ENCODE measurements around the gene FFAR1. TPM values are rescaled to one million over a fixed set of nuclear protein-coding genes. Genes with fewer than 3 reads are reported as not detected.

Gene FFAR1
- polyA plus RNA-seq, 1 donor (not counting 4 experiments of a cell fraction or from before 2014, with no cell fraction given): not detected

- FAIRE-seq (no peak), DNase-seq (ENCODE audit: low read depth, low spot score) (no peak)
- no peaks in the 10 kb centered on the region for H3K27me3 ChIP-seq (ENCODE audit: control insufficient read depth, extremely low read depth, insufficient read depth, low read length)
- no peaks in the 10 kb centered on the region for H3K9me1 ChIP-seq (ENCODE audit: control insufficient read depth, extremely low read depth, insufficient read depth, low read length)
- H3K4me1 ChIP-seq (ENCODE audit: control insufficient read depth, extremely low read depth, insufficient read depth, low read length): no peaks in the 10 kb centered on the region
- TF ChIP-seq CTCF (optimal IDR thresholded peaks at IDR 0.05 in 1 of 3, IDR thresholded peaks at IDR 0.05 in 1 of 3, conservative IDR thresholded peaks at IDR 0.05 in 1 of 3; ENCODE audit: extremely low read depth in 1 of 3, insufficient read depth in 2 of 3, low read length in 3 of 3) (no peak), EZH2 (IDR thresholded peaks at IDR 0.05; ENCODE audit: low read length) (no peak)
- no peak overlapping the region for H3K4me2 ChIP-seq (ENCODE audit: control insufficient read depth, extremely low read depth, insufficient read depth, low read depth, low read length)
- H4K20me1 ChIP-seq (ENCODE audit: control insufficient read depth, extremely low read depth, insufficient read depth, low read length): no peaks in the 10 kb centered on the region
- H3K27ac ChIP-seq (ENCODE audit: control insufficient read depth, insufficient read depth, low read length): no peak overlapping the region
- H3K9me3 ChIP-seq (ENCODE audit: control insufficient read depth, low read depth, low read length): peaks cover 3% of the 10 kb centered on the region
- H3K9ac ChIP-seq (ENCODE audit: control insufficient read depth, extremely low read depth, insufficient read depth, low read length): no peak overlapping the region
- no peaks in the 10 kb centered on the region for H3K79me2 ChIP-seq (ENCODE audit: control insufficient read depth, insufficient read depth, low read length)
- H3K4me3 ChIP-seq (ENCODE audit: control insufficient read depth in 2 of 3, extremely low read depth in 1 of 3, insufficient read depth in 2 of 3, low read depth in 1 of 3, low read length in 3 of 3): no peak overlapping the region
- no peaks in the 10 kb centered on the region for H3K36me3 ChIP-seq (ENCODE audit: control insufficient read depth in 2 of 2, extremely low read depth in 1 of 2, insufficient read depth in 2 of 2, low read length in 2 of 2)
- dilution Hi-C loops (cut with MboI; ENCODE audit: extremely low pct_ligation_motif_present, low sequenced_read_pairs): no loop called here
- no peak overlapping the region for H2AFZ ChIP-seq (ENCODE audit: control insufficient read depth, low read length)
These were observed 34.2 kb downstream of the FFAR1 start for GRCh38 chr19:35381926-35382325.

GRCh38 chr19:35383536-35383935 is 35.8 kb downstream of the FFAR1 start:
- dilution Hi-C loops (cut with MboI; ENCODE audit: extremely low pct_ligation_motif_present, low sequenced_read_pairs): no loop called here
- H2AFZ ChIP-seq (ENCODE audit: control insufficient read depth, low read length): no peak overlapping the region
- no peak overlapping the region for H3K9ac ChIP-seq (ENCODE audit: control insufficient read depth, extremely low read depth, insufficient read depth, low read length)
- no peaks in the 10 kb centered on the region for H3K79me2 ChIP-seq (ENCODE audit: control insufficient read depth, insufficient read depth, low read length)
- no peaks in the 10 kb centered on the region for H4K20me1 ChIP-seq (ENCODE audit: control insufficient read depth, extremely low read depth, insufficient read depth, low read length)
- DNase-seq (ENCODE audit: low read depth, low spot score) (no peak), FAIRE-seq (no peak)
- H3K4me2 ChIP-seq (ENCODE audit: control insufficient read depth, extremely low read depth, insufficient read depth, low read depth, low read length): no peak overlapping the region
- no peaks in the 10 kb centered on the region for H3K4me1 ChIP-seq (ENCODE audit: control insufficient read depth, extremely low read depth, insufficient read depth, low read length)
- peaks cover 3% of the 10 kb centered on the region for H3K9me3 ChIP-seq (ENCODE audit: control insufficient read depth, low read depth, low read length)
- no peak overlapping the region for H3K4me3 ChIP-seq (ENCODE audit: control insufficient read depth in 2 of 3, extremely low read depth in 1 of 3, insufficient read depth in 2 of 3, low read depth in 1 of 3, low read length in 3 of 3)
- no peak for TF ChIP-seq CTCF (optimal IDR thresholded peaks at IDR 0.05 in 1 of 3, IDR thresholded peaks at IDR 0.05 in 1 of 3, conservative IDR thresholded peaks at IDR 0.05 in 1 of 3; ENCODE audit: extremely low read depth in 1 of 3, insufficient read depth in 2 of 3, low read length in 3 of 3)
- TF ChIP-seq EZH2 (IDR thresholded peaks at IDR 0.05; ENCODE audit: low read length): no peak
- no peaks in the 10 kb centered on the region for H3K36me3 ChIP-seq (ENCODE audit: control insufficient read depth in 2 of 2, extremely low read depth in 1 of 2, insufficient read depth in 2 of 2, low read length in 2 of 2)
- no peaks in the 10 kb centered on the region for H3K27me3 ChIP-seq (ENCODE audit: control insufficient read depth, extremely low read depth, insufficient read depth, low read length)
- no peak overlapping the region for H3K27ac ChIP-seq (ENCODE audit: control insufficient read depth, insufficient read depth, low read length)
- H3K9me1 ChIP-seq (ENCODE audit: control insufficient read depth, extremely low read depth, insufficient read depth, low read length): no peaks in the 10 kb centered on the region

Data from keratinocyte (primary cell).